ENCODE results near the gene TUBA4B.
"Not testable (repeated sequence)": the region's sequence is repeated elsewhere in the genome, so short reads cannot be mapped to it uniquely, and the experiment has no call there.

The TUBA4B gene

DNA sequence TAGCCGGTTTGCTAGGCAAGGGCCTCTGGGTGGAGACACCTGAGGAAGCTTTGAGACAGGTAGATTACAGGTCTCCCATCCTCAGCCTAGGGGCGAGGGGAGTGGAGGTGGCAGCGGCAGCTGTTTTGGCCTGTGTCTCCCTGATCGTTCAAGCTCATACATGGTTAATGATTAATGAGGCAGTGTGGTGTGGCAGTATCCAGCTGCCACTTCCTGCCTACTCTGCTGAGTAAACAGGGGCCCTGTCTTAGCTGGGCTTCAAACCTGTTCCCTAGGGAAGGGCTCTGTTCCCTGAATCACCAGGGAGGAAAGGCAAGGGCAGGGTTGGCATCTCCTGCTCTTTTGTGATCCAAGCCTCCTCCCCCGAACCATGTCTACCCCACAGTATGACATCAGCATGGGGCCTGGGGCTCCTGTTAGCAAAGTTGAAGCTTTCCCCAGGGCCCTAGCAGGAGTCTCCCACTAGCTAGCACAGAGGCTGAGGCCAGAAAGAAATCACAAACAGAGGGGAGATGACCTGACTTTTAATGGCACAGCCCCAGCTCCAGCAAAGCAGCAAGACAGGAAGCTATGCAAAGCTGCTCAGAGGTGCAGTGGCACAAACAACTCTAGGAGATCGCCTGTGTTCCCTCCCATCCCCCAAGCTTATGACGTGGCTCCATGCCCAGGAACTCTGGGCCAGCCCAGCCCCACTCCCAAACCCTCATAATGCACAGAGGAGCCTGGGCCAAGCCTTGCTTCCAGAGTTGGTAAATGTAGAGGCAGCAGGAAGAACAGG lies 3.7 kb upstream of the TUBA4B start:
- DNase-seq: peak; percentile 90

DNA sequence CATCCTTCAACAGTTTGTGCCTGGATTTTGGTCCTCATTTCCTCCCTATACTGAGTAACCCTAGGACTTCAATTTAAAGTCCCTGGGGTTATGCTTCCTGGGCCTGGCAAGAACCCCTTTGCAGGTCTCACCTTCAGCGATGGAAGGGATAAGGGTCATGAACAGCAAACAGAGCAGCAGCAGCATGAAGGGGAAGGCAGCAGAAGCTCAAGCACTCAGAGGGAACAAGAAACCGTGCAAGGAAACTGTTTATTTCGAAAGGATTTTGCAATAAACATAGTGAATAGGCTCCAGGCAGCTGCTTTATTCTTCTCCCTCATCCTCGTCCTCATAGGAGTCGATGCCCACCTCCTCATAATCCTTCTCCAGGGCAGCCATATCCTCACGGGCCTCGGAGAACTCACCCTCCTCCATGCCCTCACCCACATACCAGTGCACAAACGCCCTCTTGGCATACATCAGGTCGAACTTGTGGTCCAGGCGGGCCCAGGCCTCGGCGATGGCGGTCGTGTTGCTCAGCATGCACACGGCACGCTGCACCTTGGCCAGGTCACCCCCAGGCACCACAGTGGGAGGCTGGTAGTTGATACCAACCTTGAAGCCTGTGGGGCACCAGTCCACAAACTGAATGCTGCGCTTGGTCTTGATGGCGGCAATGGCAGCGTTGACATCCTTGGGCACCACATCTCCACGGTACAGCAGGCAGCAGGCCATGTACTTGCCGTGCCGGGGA lies 2.8 kb upstream of the TUBA4B start:
- DNase-seq: no peak

DNA sequence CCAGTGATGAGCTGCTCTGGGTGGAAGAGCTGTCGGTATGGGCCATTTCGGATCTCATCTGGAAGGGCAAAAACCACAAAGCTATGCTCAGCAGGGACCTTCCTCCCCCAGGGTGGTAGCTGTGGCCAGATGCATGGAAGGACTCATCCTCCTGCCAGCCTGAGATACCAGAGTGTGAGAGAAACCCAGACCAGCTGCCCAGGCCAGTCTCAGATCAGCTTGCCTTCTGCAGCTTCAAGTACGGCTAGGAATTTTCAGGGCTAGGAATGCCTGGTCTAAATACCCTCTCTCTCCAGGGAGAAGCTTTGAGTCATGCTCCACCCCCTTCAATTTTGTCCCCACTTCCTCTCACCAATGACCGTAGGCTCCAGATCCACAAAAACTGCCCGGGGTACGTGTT lies 1.4 kb upstream of the TUBA4B start:
- no peak for DNase-seq

DNA sequence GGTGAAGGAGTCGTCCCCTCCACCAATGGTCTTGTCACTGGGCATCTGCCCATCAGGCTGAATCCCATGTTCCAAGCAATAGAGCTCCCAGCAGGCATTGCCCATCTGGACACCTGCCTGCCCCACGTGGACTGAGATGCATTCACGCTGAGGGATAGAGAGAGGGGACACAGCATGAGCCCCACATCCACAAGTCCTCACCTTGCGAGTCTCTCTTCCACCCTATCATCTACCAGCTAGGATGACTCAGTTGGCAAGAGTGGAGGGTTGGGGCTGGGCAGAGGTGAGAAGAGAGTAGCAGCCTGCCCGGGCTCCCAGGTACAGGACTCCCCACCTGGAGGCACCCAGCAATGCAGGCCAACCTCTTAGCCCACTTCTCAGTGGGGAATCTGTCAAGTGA lies 959 bp upstream of the TUBA4B start:
- DNase-seq: peak; percentile 16

DNA sequence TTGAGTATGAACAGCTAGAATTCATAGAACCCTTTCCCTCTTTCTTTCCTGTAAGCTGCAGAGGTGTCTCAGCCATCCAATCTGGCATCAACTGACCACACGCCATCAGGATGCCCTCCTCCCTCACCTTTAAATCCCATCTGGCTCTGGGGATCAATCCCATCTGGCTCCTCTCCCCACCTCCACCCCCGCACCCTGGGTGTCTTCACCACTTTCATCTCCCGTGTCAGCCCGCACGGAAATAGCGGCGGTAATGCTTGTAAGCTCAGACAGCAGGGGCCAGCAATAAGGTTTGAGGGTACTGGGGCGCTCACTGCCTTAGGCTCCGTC lies 508 bp upstream of the TUBA4B start:
- DNase-seq: no peak

DNA sequence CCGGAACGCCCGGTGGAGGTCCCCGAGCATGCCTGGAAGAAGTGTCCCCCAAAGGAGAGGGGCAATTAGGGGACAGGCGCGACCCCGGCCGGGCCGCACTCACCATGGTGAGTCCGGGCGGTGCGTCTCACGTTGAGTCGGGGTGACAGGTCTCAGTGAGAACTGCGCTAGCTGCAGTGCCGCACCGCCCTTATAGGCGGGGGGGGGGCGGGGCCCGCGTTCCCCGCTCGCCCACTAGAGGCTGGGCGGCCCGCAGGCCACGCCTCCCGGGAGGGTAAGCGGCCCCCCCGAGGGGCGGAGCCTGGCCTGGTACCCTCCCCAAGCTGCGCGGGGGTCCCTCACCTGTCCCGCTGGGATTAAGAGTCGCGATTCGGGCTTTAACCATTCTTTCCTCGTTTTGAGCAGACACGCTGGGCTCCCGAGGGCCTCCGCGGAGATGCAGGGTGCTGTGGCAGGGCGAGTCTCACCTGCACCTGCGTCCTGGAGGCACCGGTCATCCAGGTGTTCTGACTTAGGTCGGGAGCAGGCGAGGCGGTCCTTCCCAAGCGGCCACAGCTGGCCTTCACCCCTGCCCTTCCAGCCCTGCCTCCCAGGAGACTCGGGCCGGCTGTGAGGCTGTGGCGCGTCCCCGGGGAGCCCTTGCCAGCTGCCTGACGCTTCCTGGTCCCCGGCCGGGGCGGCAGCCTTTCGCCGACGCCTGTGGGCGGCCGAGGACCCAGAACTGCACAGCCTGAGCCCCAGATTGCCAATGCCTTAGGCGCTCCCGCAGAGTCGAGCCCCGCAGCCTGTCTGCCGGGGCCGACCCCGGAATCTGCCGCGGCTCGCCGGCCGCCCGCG lies 928 bp downstream of the TUBA4B start, which contains the start of gene TUBA4A:
TUBA4A (minus strand) TSS at position 166 of the 837 bp plus-strand sequence; CDS start at position 106, 60 bp downstream.
- DNase-seq: peak; percentile 71

DNA sequence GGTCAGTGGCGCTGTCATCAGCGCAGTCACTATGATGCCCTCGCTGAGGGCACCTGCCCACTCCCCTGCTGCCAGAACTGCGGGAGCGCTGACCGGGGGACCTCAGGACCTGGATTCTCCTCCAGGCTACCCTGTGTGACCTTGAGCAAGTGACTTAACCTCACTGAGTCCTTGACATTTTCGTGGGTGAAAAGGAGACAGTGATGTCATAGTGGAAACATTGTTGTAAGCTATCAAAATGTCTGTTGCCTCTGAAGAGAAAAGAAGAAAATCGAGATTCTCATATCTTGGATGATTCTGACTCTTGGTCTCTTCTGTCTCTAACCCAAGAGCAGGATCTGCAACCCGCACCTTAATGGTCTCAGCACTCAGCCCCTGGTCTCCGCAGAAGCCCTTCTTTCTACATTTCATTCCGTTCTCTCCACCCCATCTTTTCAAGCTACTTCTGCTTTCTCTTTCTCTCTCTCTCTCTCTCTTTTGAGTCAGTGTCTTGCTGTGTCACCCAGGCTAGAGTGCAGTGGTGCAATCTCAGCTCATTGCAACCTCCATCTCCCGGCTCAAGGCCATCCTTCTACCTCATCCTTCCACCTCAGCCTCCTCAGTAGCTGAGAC lies 1.7 kb downstream of the TUBA4B start:
- no peak for DNase-seq

DNA sequence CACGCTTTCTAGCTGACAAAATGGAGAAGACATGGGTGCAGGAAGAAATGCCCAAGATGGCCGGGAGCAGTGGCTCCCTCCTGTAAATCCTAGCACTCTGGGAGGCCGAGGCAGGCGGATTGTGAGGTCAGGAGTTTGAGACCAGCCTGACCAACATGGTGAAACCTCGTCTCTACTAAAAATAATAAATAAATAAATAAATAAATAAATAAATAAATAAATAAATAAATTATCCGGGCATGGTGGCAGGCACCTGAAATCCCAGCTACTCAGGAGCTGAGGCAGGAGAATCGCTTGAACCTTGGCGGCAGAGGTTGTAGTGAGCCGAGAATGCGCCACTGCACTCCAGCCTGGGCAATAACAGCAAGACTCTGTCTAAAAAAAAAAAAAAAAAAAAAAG lies 5.9 kb downstream of the TUBA4B start:
- not testable (repeated sequence) for DNase-seq

DNA sequence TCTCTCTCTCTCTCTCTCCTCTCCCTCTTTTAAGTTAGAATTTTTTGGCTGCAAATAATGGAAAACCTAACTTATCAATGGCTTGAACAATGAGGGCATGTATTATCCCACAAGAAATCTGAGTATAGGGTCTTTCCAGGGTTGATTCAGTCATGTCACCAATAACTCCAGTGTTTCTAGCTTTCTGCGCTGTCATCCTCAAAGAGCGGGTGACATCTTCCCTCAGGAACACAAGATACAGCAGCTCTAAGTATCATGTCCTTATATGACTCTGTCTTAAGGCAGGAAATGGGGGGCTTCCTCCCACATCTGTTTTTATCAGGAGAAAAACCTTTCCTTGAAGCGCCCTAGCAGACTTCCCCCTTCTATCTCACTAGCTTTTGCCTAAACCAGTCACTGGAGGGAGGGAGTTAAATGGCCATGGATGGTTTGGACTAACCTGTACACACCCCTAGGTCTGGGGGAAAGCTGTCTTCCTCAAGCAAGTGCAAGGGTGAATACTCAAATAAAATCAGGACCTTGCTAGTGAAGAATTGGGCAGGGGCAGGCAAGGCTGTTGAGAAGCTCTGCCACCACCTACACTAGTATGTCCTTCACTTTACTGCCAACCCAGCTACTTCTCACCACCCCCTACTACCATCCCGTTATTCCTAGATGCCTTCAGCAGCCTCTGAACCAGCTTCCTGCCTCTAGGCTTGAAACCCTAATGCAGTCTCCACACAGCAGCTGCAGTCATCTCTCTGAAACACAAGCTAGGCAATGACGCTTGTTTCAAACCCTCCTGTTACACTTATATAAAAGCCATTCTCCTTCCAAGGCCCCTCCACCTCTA lies 8.2 kb downstream of the TUBA4B start:
- DNase-seq: no peak

DNA sequence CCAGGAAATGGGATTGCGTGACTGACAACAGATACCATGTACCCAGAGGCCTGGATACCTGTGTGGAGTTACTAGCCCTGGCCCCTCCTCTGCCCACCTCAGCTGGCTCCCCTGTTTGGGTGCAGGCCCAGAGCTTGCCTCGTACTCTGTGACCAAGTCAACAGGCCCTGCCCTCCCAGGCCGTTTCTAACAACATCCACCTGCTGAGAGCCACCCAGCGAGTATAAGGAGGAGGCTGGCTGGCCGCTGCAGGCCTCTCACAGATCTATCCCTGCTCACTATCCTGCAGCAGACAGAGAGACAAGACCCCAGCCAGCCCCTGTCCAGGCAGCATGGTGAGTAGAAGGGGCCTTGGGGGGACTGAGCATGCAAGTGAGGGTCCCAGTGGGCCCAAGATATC lies 13.2 kb downstream of the TUBA4B start:
- no peak for DNase-seq

DNA sequence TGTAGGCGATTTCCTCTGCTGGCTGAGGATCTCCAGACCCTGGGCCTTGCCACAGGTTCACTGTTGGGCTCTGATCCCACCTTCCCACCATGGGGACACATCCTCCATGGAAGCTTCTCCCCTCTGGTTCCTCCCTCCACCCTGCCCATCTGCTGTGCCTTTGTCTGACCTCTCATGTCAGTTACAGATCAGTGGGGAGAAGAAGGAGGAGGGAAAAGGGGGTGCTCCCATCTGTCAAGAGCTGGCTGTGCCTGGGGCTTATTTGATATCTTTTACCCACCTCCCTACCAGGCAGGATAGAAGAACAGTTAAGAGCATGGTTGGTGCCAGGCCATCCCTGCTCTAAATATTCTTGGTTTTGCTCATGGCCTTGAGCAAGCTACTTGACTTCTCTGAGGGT lies 13.8 kb downstream of the TUBA4B start:
- no peak for DNase-seq

DNA sequence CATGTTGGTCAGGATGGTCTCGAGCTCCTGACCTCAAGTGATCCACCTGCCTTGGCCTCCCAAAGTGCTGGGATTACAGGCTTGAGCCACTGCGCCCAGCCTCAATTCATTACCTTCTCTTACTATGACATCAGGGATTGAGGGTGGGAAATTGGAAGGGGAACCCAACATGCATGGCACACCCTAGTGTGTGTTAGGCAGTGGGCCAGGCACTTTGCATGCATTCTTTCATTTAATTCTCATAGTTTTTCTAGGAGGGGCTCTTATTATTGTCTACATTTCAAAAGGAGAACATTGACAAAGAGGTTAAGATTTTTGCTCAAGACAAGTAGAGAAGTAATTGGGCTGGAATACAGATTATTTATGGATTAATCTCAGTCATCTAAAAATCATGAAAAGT lies 15.3 kb downstream of the TUBA4B start:
- DNase-seq: no peak

DNA sequence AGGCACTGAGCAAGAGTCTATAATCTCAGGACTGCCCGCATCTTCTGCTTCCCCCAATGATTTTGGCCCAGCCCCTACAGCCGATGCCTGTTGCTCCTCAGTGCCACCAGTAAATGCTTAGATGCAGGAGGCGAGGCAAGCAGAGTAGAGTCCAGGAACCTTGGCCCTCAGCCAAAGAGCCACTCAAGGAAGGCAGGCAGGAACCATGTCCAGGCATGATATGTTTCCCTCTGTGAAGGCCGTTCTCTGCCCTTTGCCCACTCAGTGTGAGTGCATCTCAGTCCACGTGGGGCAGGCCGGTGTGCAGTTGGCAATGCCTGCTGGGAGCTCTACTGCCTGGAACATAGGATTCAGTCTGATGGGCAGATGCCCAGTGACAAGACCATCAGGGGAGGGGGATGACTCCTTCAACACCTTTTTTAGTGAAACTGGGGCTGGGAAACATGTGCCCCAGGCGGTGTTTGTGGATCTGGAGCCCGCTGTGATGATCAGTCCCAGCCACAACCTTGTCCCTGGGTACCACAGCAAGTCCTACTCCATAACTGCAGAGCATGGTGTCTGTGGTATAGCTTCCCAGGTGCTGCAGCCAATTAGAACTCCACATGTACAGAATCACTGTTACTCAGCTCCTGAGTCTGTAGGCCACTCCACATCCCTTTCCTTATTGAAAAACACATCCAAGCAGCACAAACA lies 16.5 kb downstream of the TUBA4B start:
- DNase-seq: peak; percentile 47

DNA sequence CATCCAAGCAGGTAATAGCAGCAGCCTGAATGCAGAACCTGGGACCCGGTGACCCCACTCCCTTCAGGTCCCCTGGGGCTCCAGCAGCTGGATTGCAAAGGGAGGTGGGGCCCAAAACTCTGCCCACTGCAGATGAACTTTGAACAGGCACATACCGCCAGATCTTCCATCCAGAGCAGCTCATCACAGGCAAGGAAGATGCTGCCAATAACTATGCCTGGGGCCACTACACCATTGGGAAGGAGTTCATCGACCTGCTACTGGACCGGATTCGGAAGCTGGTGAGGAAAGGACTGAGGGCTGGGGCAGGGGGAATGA lies 17.0 kb downstream of the TUBA4B start:
- no peak for DNase-seq

DNA sequence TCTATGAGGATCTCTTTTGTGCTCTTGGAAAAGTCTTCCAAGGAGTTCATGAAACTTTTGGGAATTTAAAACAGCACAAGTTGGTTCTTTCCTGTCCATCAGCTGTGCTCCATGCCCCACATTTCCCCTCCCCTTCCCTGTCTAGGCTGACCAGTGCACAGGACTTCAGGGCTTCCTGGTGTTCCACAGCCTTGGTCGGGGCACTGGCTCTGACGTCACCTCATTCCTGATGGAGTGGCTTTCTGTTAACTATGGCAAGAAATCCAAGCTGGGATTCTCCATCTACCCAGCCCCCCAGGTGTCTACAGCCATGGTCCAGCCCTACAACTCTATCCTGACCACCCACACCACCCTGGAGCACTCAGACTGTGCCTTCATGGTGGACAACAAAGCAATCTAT lies 18.0 kb downstream of the TUBA4B start:
- DNase-seq: no peak

DNA sequence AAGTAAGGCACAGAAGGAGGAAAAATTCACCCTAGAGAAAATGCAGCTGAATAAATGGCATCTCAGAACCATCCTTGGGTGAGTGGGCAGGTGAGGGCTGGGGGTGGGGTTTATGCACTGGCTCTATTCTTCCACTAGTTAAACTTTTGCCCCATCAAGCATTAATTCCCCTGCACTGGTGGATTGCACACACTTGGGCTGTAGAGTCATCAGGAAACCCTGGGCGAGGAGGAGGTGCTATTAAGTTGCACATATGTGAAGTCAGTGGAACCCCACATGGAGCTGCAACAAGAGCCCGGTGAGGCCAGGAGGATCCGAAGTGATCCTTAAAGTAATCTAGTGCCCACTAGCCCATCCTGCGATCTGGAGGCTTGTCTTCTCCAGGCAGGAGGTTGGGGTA lies 19.3 kb downstream of the TUBA4B start:
- DNase-seq: no peak

DNA sequence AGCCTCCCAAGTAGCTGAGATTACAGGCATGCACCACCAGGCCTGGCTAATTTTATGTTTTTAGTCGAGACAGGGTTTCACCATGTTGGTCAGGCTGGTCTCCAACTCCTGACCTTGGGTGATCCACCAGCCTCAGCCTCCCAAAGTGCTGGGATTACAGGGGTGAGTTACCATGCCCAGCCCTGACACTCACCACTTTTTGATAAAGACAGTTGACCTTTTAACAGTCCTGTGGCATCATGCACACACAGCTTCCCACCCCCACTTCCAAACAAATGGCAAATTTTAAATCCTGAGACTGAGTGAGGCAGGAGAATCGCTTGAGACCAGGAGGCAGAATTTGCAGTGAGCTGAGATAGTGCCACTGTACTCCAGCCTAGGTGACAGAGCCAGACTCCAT lies 20.0 kb downstream of the TUBA4B start:
- DNase-seq: no peak

DNA sequence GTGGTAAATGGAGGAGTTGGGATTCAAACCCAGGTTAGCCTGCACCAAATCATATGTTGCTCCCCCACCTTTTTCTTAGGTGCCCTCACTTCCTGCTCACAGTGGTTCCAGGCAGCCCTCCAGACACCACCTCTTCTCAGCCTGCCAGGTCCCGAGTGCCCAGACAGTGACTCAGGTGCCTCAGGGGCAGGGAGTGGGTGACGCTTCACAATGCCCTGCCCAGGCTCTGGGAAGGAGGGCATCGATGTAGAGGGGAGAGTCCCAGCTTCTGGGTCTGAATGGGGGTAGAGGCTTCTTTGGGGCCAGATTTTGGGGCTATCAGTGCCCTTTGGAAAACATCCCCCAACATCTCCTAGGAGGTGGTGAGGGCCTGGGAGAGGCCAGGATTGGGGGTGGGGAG lies 20.9 kb downstream of the TUBA4B start:
- no peak for DNase-seq

DNA sequence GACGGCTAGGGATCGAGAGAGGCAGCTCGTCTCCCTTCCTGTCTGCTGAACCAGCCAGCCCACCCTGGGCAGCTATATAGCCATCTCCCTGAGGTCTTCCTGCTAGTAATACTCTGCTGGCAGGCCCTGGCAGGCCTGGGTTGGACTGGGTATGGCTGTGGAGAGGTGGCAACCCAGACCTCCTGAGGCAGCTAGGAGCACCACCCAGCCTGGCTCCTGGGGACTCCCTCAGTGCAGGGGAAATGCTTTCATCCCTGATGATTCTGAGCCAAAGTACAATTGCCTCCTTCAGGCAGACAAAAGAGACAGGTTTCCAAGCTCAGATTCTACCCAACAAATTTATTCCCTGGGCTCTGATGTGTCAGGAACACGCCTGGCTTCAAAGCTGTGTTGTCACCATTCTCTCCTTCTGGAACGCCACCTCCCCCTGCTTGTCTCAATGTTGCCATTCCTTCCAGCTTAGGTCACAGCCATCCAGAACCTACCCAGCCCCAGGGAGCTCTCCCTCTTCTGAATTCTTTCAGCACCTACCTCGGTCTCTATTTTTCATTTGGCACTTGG lies 21.4 kb downstream of the TUBA4B start:
- DNase-seq: no peak

DNA sequence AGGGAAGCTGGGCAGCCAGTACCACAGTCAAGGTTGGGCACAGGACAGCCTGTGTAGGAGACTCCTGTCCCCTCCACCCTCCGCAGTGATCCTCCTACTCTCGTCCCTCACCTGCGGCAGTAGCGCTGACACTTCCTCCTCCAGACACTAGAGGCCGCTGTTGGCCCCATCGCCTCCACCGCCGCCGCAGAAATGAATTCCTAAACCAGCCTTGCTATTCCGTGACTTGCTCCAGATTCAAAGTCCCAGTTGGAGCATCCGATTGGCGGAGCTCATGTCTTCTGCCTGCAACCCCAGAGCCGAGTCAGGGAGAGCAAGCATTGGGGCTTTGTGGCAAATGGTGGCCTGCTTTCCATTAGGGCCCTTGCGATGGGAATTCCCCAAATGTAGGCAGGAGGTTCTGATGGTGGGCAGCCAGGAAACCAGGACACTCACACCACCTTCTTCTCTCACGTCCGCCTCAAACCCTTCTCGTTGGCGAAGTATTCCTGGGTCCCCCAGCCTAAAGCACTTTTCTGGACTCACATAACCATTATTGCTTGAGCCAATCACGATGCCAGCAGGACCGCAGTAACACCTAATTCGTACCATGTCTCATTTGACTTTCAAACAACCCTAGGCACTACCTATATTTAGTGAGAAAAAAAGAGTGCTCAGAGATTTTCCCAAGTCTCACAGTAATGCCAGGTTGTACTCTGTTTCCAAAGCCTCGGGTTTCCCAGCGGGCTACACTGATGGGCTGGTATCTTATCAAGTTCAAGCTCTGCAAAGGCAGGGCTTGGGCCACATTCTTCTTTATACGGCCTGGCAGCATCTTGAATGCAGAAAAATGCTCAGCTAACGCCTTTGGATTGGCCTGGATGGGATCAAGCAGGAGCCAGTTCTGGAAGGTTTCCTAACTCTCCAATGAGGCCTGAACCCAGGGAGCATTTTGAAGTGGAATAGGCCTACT lies 24.9 kb downstream of the TUBA4B start:
- DNase-seq: peak; percentile 91
